ENCODE data around the gene SLC24A3. TPM values are rescaled to one million over a fixed set of nuclear protein-coding genes. Genes with fewer than 3 reads are reported as not detected.

SLC24A3 gene
- total RNA-seq, 1 experiment from 2014 or later, result not detected

DNA sequence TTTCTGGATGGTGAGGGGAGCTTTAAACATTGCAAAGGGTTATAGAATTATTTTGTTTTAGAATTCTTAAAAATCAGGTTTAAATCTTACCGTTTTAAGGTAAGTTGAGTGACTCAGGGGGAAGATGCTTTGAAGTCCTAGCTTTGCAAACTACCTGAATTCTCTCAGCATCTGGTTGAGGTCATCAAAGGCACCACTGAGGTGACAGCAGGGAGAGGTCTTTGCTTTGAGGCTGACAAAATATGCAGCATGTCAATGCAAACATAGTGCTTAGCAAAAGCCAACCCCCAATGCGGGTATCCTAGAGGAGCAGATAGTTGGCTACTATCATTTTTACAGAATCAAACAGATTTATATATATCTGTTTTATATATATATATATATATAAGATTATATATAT lies 219.5 kb downstream of the SLC24A3 start:
- Histone ChIP-seq H3K36me3 (ENCODE audit: low read depth) (no peaks in the 10 kb centered on the region), H3F3A (ENCODE audit: insufficient read depth, low read depth) (no peaks in the 10 kb centered on the region), H2AFZ (no peak overlapping the region), H3K4me2 (no peak overlapping the region), H3K27me3 (ENCODE audit: insufficient read depth, low read depth) (peaks cover 48% of the 10 kb centered on the region), H4K20me1 (ENCODE audit: insufficient read depth) (no peaks in the 10 kb centered on the region), H3K27ac (no peak overlapping the region), H3K9me2 (ENCODE audit: insufficient read depth) (no peaks in the 10 kb centered on the region), H3K79me2 (ENCODE audit: low read depth) (no peaks in the 10 kb centered on the region), H3K4me1 (replicated peaks; ENCODE audit: insufficient read depth) (no peaks in the 10 kb centered on the region), H3K9me3 (ENCODE audit: insufficient read depth, low read depth) (no peaks in the 10 kb centered on the region), H3K4me3 (no peak overlapping the region)
- TF ChIP-seq, protein P1, sequence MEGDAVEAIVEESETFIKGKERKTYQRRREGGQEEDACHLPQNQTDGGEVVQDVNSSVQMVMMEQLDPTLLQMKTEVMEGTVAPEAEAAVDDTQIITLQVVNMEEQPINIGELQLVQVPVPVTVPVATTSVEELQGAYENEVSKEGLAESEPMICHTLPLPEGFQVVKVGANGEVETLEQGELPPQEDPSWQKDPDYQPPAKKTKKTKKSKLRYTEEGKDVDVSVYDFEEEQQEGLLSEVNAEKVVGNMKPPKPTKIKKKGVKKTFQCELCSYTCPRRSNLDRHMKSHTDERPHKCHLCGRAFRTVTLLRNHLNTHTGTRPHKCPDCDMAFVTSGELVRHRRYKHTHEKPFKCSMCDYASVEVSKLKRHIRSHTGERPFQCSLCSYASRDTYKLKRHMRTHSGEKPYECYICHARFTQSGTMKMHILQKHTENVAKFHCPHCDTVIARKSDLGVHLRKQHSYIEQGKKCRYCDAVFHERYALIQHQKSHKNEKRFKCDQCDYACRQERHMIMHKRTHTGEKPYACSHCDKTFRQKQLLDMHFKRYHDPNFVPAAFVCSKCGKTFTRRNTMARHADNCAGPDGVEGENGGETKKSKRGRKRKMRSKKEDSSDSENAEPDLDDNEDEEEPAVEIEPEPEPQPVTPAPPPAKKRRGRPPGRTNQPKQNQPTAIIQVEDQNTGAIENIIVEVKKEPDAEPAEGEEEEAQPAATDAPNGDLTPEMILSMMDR (conservative IDR thresholded peaks at IDR 0.05), result no peak
- no peak for TF ChIP-seq EZH2 (IDR thresholded peaks at IDR 0.05; ENCODE audit: low read depth)
- intact Hi-C loops (cut with micrococcal nuclease; ENCODE audit: unreplicated experiment), result no loop called here
- CTCF ChIA-PET, result no interaction called here
- POLR2A ChIA-PET (ENCODE audit: unreplicated experiment), result no interaction called here
- BruUV-seq (replicated peaks), result no TSS peak
- no peak for DNase-seq

GRCh38 chr20:19433371-19434350 lies 221.2 kb downstream of the SLC24A3 start:
- BruUV-seq (replicated peaks), result no TSS peak
- H3K9me3 ChIP-seq (ENCODE audit: insufficient read depth, low read depth), result no peaks in the 10 kb centered on the region
- POLR2A ChIA-PET (ENCODE audit: unreplicated experiment), result no interaction called here
- H3F3A ChIP-seq (ENCODE audit: insufficient read depth, low read depth), result no peaks in the 10 kb centered on the region
- no peak overlapping the region for H3K27ac ChIP-seq
- no peaks in the 10 kb centered on the region for H3K4me1 ChIP-seq (replicated peaks; ENCODE audit: insufficient read depth)
- no peaks in the 10 kb centered on the region for H3K36me3 ChIP-seq (ENCODE audit: low read depth)
- H3K4me3 ChIP-seq, result no peak overlapping the region
- intact Hi-C loops (cut with micrococcal nuclease; ENCODE audit: unreplicated experiment), result no loop called here
- no peak overlapping the region for H3K4me2 ChIP-seq
- DNase-seq, result no peak
- CTCF ChIA-PET, result no interaction called here
- no peaks in the 10 kb centered on the region for H4K20me1 ChIP-seq (ENCODE audit: insufficient read depth)
- no peaks in the 10 kb centered on the region for H3K9me2 ChIP-seq (ENCODE audit: insufficient read depth)
- TF ChIP-seq, protein P1 (conservative IDR thresholded peaks at IDR 0.05), result no peak
- no peak for TF ChIP-seq EZH2 (IDR thresholded peaks at IDR 0.05; ENCODE audit: low read depth)
- no peak overlapping the region for H2AFZ ChIP-seq
- H3K79me2 ChIP-seq (ENCODE audit: low read depth), result no peaks in the 10 kb centered on the region
- H3K27me3 ChIP-seq (ENCODE audit: insufficient read depth, low read depth), result peaks cover 31% of the 10 kb centered on the region

DNA sequence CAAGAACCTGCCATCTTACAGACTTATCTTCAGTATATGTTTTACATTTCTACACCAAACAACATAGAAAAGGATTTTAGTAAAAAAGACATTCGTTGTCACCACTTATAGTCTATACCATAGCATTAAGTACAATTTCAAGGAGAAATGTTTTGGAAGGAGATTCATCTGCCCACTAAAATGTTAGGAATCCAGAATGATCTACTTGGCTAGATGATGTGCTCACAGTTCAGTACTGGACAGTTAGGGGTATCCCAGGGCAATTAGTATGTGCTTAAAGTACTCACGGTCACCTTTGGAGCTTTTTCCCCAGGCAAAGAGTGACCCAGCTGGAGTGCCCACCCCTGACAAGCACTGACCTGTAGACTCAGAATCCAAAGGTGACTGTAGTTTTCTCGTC lies 222.9 kb downstream of the SLC24A3 start:
- Histone ChIP-seq H3K27me3 (ENCODE audit: insufficient read depth, low read depth) (peaks cover 26% of the 10 kb centered on the region; the same call in 1 of the 2 replicates), H3K9me2 (ENCODE audit: insufficient read depth) (no peaks in the 10 kb centered on the region), H3K79me2 (ENCODE audit: low read depth) (no peaks in the 10 kb centered on the region), H4K20me1 (ENCODE audit: insufficient read depth) (no peaks in the 10 kb centered on the region), H3K4me1 (replicated peaks; ENCODE audit: insufficient read depth) (no peaks in the 10 kb centered on the region), H3K36me3 (ENCODE audit: low read depth) (no peaks in the 10 kb centered on the region), H3K9me3 (ENCODE audit: insufficient read depth, low read depth) (no peaks in the 10 kb centered on the region), H3K4me2 (no peak overlapping the region), H3F3A (ENCODE audit: insufficient read depth, low read depth) (no peaks in the 10 kb centered on the region), H3K27ac (no peak overlapping the region), H2AFZ (no peak overlapping the region), H3K4me3 (no peak overlapping the region)
- DNase-seq, result no peak
- intact Hi-C loops (cut with micrococcal nuclease; ENCODE audit: unreplicated experiment), result no loop called here
- ChIA-PET CTCF (no interaction called here), POLR2A (ENCODE audit: unreplicated experiment) (no interaction called here)
- BruUV-seq (replicated peaks), result no TSS peak
- no peak for TF ChIP-seq EZH2 (IDR thresholded peaks at IDR 0.05; ENCODE audit: low read depth)
- TF ChIP-seq, protein P1 (conservative IDR thresholded peaks at IDR 0.05), result no peak

Measured in PC-9 (cell line).